Loucy (cell line): ENCODE data around the gene OR2T5.
"Not testable (repeated sequence)": the region's sequence is repeated elsewhere in the genome, so short reads cannot be mapped to it uniquely, and the experiment has no call there.

Source experiments
- H2AFZ ChIP-seq: fragments of 200-600 bp; sonication (generic); 2 replicates; pipeline ENCODE4 v1.6.0; 2016; ENCODE audit warnings: antibody characterized with exemption, mild to moderate bottlenecking, low read length, moderate library complexity
- H3F3A ChIP-seq: fragments of 200-600 bp; 2 replicates; pipeline ENCODE4 v1.6.0; 2016; ENCODE audit warnings: antibody characterized with exemption, low read depth, mild to moderate bottlenecking
- H3K27me3 ChIP-seq: fragments of 200-600 bp; sonication (generic); 2 replicates; pipeline ENCODE4 v1.6.1; 2014; ENCODE audit warnings: low read length, mild to moderate bottlenecking; ENCODE audit not compliant: insufficient read depth, poor library complexity, severe bottlenecking
- H3K36me3 ChIP-seq: fragments of 200-600 bp; sonication (generic); 2 replicates; pipeline ENCODE4 v1.6.1; 2016; ENCODE audit warnings: low read length; ENCODE audit not compliant: insufficient read depth
- H3K4me1 ChIP-seq: fragments of 200-600 bp; sonication (generic); 2 replicates; pipeline ENCODE4 v1.5.1; 2014; ENCODE audit warnings: low read length, mild to moderate bottlenecking; ENCODE audit not compliant: insufficient read depth, poor library complexity, severe bottlenecking
- H3K4me2 ChIP-seq: fragments of 200-600 bp; sonication (generic); 2 replicates; pipeline ENCODE4 v1.6.0; 2014; ENCODE audit warnings: antibody characterized with exemption, low read length, low read depth, mild to moderate bottlenecking; ENCODE audit not compliant: poor library complexity, severe bottlenecking
- H3K4me3 ChIP-seq: fragments of 200-600 bp; sonication (generic); 2 replicates; pipeline ENCODE4 v1.5.1; 2014; ENCODE audit warnings: low read length, mild to moderate bottlenecking, mixed read lengths; ENCODE audit not compliant: poor library complexity, severe bottlenecking
- H3K79me2 ChIP-seq: fragments of 200-600 bp; sonication (generic); 2 replicates; pipeline ENCODE4 v1.6.1; 2014; ENCODE audit warnings: low read length; ENCODE audit not compliant: insufficient read depth
- H3K9ac ChIP-seq: fragments of 200-600 bp; sonication (generic); 2 replicates; pipeline ENCODE4 v1.6.0; 2014; ENCODE audit warnings: mild to moderate bottlenecking, low read depth, low read length, moderate library complexity; ENCODE audit not compliant: poor library complexity, severe bottlenecking
- H3K9me2 ChIP-seq: fragments of 200-600 bp; sonication (generic); replicated peaks from 2 replicates; pipeline ENCODE4 v1.6.1; 2016; ENCODE audit warnings: low read depth, low read length, mixed read lengths
- H3K9me3 ChIP-seq: fragments of 200-600 bp; sonication (generic); 2 replicates; pipeline ENCODE4 v1.6.1; 2014; ENCODE audit warnings: mild to moderate bottlenecking, antibody characterized with exemption, low read length, low read depth; ENCODE audit not compliant: insufficient read depth
- H4K20me1 ChIP-seq: fragments of 200-600 bp; sonication (generic); 2 replicates; pipeline ENCODE4 v1.6.0; 2014; ENCODE audit warnings: antibody characterized with exemption, low read length, mild to moderate bottlenecking; ENCODE audit not compliant: insufficient read depth, poor library complexity, severe bottlenecking
- CTCF ChIP-seq: fragments of 200-600 bp; sonication (generic); conservative IDR thresholded peaks from 2 replicates; pipeline ENCODE4 v1.5.1; 2014; ENCODE audit warnings: mild to moderate bottlenecking, antibody characterized with exemption, low read length
- EZH2phosphoT487 ChIP-seq: fragments of 200-600 bp; IDR thresholded peaks from 2 replicates; pipeline ENCODE4 v1.6.1; 2018; ENCODE audit warnings: antibody characterized with exemption, mild to moderate bottlenecking, moderate library complexity, borderline replicate concordance

OR2T5 gene

DNA sequence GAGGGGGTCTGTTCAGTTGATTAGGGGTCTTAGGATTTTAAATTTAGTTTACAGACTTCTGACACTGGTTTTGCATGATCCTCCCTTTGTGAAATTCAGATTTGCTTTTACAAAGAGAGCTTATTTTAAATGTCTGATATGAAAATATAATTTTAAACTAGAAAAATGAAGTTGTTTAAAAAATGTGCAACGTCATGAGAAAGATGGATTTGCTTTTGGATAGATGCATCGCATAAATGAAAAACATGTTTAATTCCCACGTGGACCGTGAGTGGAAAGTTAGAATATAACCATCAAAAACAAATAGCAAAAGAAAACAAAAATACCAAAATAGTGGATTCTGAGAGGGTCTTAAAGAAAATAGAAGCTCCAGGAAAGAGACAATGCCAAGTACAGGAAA lies 17.2 kb upstream of the OR2T5 start:
- TF ChIP-seq CTCF (no peak), EZH2phosphoT487 (no peak)
- no peaks in the 10 kb centered on the region for H3K9me3 ChIP-seq

GRCh38 chr1:248472111-248472510 lies 16.3 kb upstream of the OR2T5 start:
- not testable (repeated sequence) for H2AFZ ChIP-seq, H3K4me3 ChIP-seq, H3K27me3 ChIP-seq, H3K4me2 ChIP-seq, H3K9ac ChIP-seq, H4K20me1 ChIP-seq, H3K4me1 ChIP-seq, H3K9me2 ChIP-seq, H3K9me3 ChIP-seq, H3K79me2 ChIP-seq, H3F3A ChIP-seq, H3K36me3 ChIP-seq

More for the DNA sequence above, 17.2 kb upstream of the OR2T5 start:
- Histone ChIP-seq H3K4me3 (no peak overlapping the region), H3K79me2 (no peaks in the 10 kb centered on the region), H3K27me3 (no peaks in the 10 kb centered on the region), H3K4me1 (no peaks in the 10 kb centered on the region), H3K36me3 (no peaks in the 10 kb centered on the region), H4K20me1 (no peaks in the 10 kb centered on the region), H3F3A (no peaks in the 10 kb centered on the region), H2AFZ (no peak overlapping the region), H3K9ac (no peak overlapping the region), H3K4me2 (no peak overlapping the region), H3K9me2 (no peaks in the 10 kb centered on the region)

DNA sequence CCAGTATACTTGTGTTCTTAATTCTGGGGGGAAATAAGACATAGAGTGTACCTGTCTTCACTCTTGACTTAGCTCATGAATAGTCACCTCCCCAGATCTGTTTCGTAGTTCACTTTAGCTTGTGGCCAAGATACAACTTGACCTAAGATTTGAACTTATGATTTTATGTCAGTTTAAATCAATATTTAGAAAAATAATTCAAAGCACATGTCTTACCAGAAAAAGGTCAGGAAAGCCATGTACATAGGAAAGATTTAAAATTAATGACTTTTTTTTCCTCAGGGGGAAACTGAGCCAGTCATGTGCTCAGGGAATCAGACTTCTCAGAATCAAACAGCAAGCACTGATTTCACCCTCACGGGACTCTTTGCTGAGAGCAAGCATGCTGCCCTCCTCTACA lies 15.3 kb upstream of the OR2T5 start, which contains the start of gene OR2T3:
Gene OR2T3, plus strand, starts transcription at position 301 of the 400 bp plus-strand sequence. Its CDS starts 0 bp downstream, at position 301.
- H2AFZ ChIP-seq, H3K9ac ChIP-seq, H3K9me2 ChIP-seq, H3K9me3 ChIP-seq, H4K20me1 ChIP-seq, H3K27me3 ChIP-seq, H3K4me3 ChIP-seq, H3K79me2 ChIP-seq, H3K36me3 ChIP-seq, H3K4me2 ChIP-seq, H3K4me1 ChIP-seq, H3F3A ChIP-seq: not testable (repeated sequence)

- H3K79me2 ChIP-seq, H3K27me3 ChIP-seq, H3K36me3 ChIP-seq, H3K9ac ChIP-seq, H3K4me2 ChIP-seq, H3F3A ChIP-seq, H3K9me2 ChIP-seq, H3K4me3 ChIP-seq, H3K9me3 ChIP-seq, H2AFZ ChIP-seq, H4K20me1 ChIP-seq, H3K4me1 ChIP-seq: not testable (repeated sequence)
These were observed 12.7 kb upstream of the OR2T5 start for GRCh38 chr1:248475660-248476059.

GRCh38 chr1:248481686-248482579 lies 6.5 kb upstream of the OR2T5 start:
- H3K4me3 ChIP-seq, H3K4me2 ChIP-seq: not testable (repeated sequence)

DNA sequence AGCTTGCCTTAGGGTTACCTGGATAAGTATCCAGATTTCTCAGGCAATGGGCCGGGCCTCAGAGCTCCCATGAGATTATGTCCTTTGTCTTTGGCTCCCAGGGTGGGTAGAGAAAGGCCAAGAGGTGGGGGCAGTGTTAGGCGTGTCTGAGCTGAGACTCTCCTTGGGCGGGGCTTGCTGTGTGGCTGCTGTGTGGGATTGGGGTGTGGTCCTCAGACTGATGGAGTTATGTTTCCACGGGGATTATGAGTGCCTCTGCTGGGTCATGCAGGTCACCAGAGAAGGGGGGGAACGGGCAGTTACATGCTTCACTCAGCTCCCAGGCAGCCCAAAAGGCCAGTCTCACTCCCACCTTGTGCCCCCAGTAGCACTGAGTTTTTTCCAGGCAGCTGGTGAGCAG lies 8.3 kb downstream of the OR2T5 start:
- not testable (repeated sequence) for H3K27me3 ChIP-seq

More at GRCh38 chr1:248481686-248482579, 6.5 kb upstream of the OR2T5 start:
- not testable (repeated sequence) for H3K79me2 ChIP-seq, H3K36me3 ChIP-seq, H3K9me3 ChIP-seq, H3K9me2 ChIP-seq, H3K9ac ChIP-seq, H3K4me1 ChIP-seq, H4K20me1 ChIP-seq, H3F3A ChIP-seq, H3K27me3 ChIP-seq, H2AFZ ChIP-seq

More for the DNA sequence above, 8.3 kb downstream of the OR2T5 start:
- H3K4me2 ChIP-seq, H3K4me3 ChIP-seq, H3F3A ChIP-seq, H2AFZ ChIP-seq, H4K20me1 ChIP-seq, H3K9me3 ChIP-seq, H3K79me2 ChIP-seq, H3K4me1 ChIP-seq, H3K9ac ChIP-seq, H3K9me2 ChIP-seq, H3K36me3 ChIP-seq: not testable (repeated sequence)
